Panc1 (cell line): ENCODE results near the gene AANAT. TPM values are rescaled to one million over a fixed set of nuclear protein-coding genes. Genes with fewer than 3 reads are reported as not detected.
A peak's percentile ranks its signal among the peaks of the same experiment; 100 is the strongest.

ENCODE experiments used
- ATAC-seq: fragments of 200-7000 bp; cut with Tn5 transposase; 2 replicates; pipeline ENCODE4 v1.9.1; 2020; ENCODE audit warnings: mild to moderate bottlenecking, moderate library complexity
- BruUV-seq: library from RNA; stranded (reverse); fragments of 400-500 nt; replicated peaks from 2 replicates; lab custom pipeline; 2021; lab: Mats Ljungman, UMichigan
- CTCF ChIA-PET: fragments of 300-600 bp; sonication (Branson Sonifier 250); formaldehyde crosslinking; loops from one replicate; lab custom pipeline; 2022; ENCODE audit warnings: antibody characterized with exemption; lab: Charles Lee
- POLR2A ChIA-PET: fragments of 300-600 bp; sonication (Branson Sonifier 250); formaldehyde crosslinking; loops from one replicate; lab custom pipeline; 2022; ENCODE audit warnings: antibody characterized with exemption; lab: Charles Lee
- DNase-seq: peaks from one replicate; pipeline ENCODE4 v3.0.0-alpha.2; 2010; ENCODE audit warnings: low read depth, low spot score
- H3K27ac ChIP-seq: 2 replicates; pipeline ENCODE4 v1.5.1; 2011; ENCODE audit warnings: mild to moderate bottlenecking, low read length, inconsistent platforms
- H3K27me3 ChIP-seq: fragments of 200-500 bp; sonication (Bioruptor generic); 2 replicates; pipeline ENCODE4 v1.6.0; 2014; ENCODE audit warnings: low read length, inconsistent platforms; ENCODE audit not compliant: control insufficient read depth, insufficient read depth
- H3K36me3 ChIP-seq: fragments of 200-500 bp; sonication (Bioruptor generic); 2 replicates; pipeline ENCODE4 v1.5.1; 2014; ENCODE audit warnings: inconsistent platforms, mild to moderate bottlenecking, low read length, moderate library complexity; ENCODE audit not compliant: control insufficient read depth, insufficient read depth
- H3K4me1 ChIP-seq: 2 replicates; pipeline ENCODE4 v1.5.1; 2011; ENCODE audit warnings: inconsistent platforms, mild to moderate bottlenecking, low read length, moderate library complexity; ENCODE audit not compliant: control insufficient read depth, insufficient read depth
- H3K4me3 ChIP-seq, 2 experiments: 2 replicates each; pipeline ENCODE4 v1.5.1; 2011 to 2012; ENCODE audit warnings: low read depth in 2 of 2, low read length in 2 of 2, mild to moderate bottlenecking in 2 of 2, inconsistent platforms in 1 of 2, moderate library complexity in 1 of 2
- H3K9me3 ChIP-seq: fragments of 200-500 bp; sonication (Bioruptor generic); 2 replicates; pipeline ENCODE4 v1.5.1; 2014; ENCODE audit warnings: low read depth, mild to moderate bottlenecking, inconsistent platforms, low read length, moderate library complexity; ENCODE audit not compliant: control insufficient read depth, insufficient read depth
- CTCF ChIP-seq: fragments of 450-650 bp; IDR thresholded peaks from 2 replicates; pipeline ENCODE4 v1.5.1; 2017; ENCODE audit warnings: mild to moderate bottlenecking
- POLR2AphosphoS5 ChIP-seq: IDR thresholded peaks from 2 replicates; pipeline ENCODE4 v1.6.1; 2012; ENCODE audit warnings: mild to moderate bottlenecking, low read depth, low read length, moderate library complexity
- REST ChIP-seq, 2 experiments: IDR thresholded peaks; 2 replicates each; pipeline ENCODE4 v1.6.1; 2011 to 2012; ENCODE audit warnings: low read depth in 2 of 2, control low read depth in 1 of 2, low read length in 1 of 2, mild to moderate bottlenecking in 1 of 2, moderate library complexity in 1 of 2; ENCODE audit not compliant: insufficient read depth in 1 of 2
- SIN3A ChIP-seq: IDR thresholded peaks from 2 replicates; pipeline ENCODE4 v1.6.1; 2012; ENCODE audit warnings: low read depth, mild to moderate bottlenecking, low read length, moderate library complexity, borderline replicate concordance; ENCODE audit not compliant: insufficient read depth
- TCF7L2 ChIP-seq: IDR thresholded peaks from 2 replicates; pipeline ENCODE4 v1.6.1; 2011; ENCODE audit warnings: mild to moderate bottlenecking, low read depth, low read length, inconsistent platforms
- in situ Hi-C: cut with HindIII; loops from 2 replicates; pipeline ENCODE4 v1.10.0; 2016; ENCODE audit warnings: low sequenced_read_pairs, low pct_unique_long_range_greater_than_20kb
- intact Hi-C: fragments of 100-400 bp; cut with micrococcal nuclease; formaldehyde crosslinking; loops from one replicate; pipeline ENCODE4 v1.10.0; 2022; ENCODE audit not compliant: unreplicated experiment
- total RNA-seq: library from RNA; stranded (reverse); gene quantifications from one replicate; pipeline ENCODE4 v1.2.1, GENCODE V29; 2021; ENCODE audit not compliant: unreplicated experiment

Gene AANAT
- total RNA-seq, 1 experiment from 2014 or later: not detected

GRCh38 chr17:76451506-76451905, 15.9 kb upstream of the AANAT start:
- no peak for TF ChIP-seq SIN3A
- no peak for TF ChIP-seq CTCF
- no peak for TF ChIP-seq POLR2AphosphoS5
- no peak for TF ChIP-seq REST (IDR thresholded peaks at IDR 0.05; ENCODE audit: insufficient read depth in 1 of 2, low read depth in 2 of 2, low read length in 1 of 2)
- no peak for TF ChIP-seq TCF7L2
- intact Hi-C loops: no loop called here
- H3K27ac ChIP-seq: peak overlapping the region; percentile 72
- no TSS peak for BruUV-seq
- peaks cover 37% of the 10 kb centered on the region for H3K4me1 ChIP-seq
- POLR2A ChIA-PET: no interaction called here
- no peaks in the 10 kb centered on the region for H3K9me3 ChIP-seq
- CTCF ChIA-PET: interaction anchor here (0.6 kb wide), 2 partner anchors 74 to 336 kb away, joined by 5 to 6 read pairs; no protein-coding TSS in a partner anchor
- DNase-seq (no peak), ATAC-seq (no peak)
- no peaks in the 10 kb centered on the region for H3K27me3 ChIP-seq
- peak overlapping the region; percentile 80 to 88 for H3K4me3 ChIP-seq
- no peaks in the 10 kb centered on the region; the same call in 1 of the 2 replicates for H3K36me3 ChIP-seq
- in situ Hi-C loops: no loop called here

GRCh38 chr17:76452127-76452659, 15.2 kb upstream of the AANAT start:
- ChIA-PET CTCF (interaction anchor here (0.6 to 2.0 kb wide), 5 partner anchors 27 to 336 kb away, joined by 4 to 11 read pairs (median 6); no protein-coding TSS in a partner anchor), POLR2A (interaction anchor here (0.6 kb wide), 1 partner anchor 279 kb away, joined by 4 read pairs; no protein-coding TSS in a partner anchor)
- intact Hi-C loops: no loop called here

More at GRCh38 chr17:76452127-76452659, 15.2 kb upstream of the AANAT start:
- peak overlapping the region; percentile 80 to 88 for H3K4me3 ChIP-seq
- H3K27ac ChIP-seq: peak overlapping the region; percentile 72
- no peaks in the 10 kb centered on the region; the same call in 1 of the 2 replicates for H3K36me3 ChIP-seq
- TF ChIP-seq SIN3A (no peak), TCF7L2 (no peak), CTCF (no peak), REST (IDR thresholded peaks at IDR 0.05; ENCODE audit: insufficient read depth in 1 of 2, low read depth in 2 of 2, low read length in 1 of 2) (no peak), POLR2AphosphoS5 (no peak)
- H3K9me3 ChIP-seq: no peaks in the 10 kb centered on the region
- peaks cover 30% of the 10 kb centered on the region for H3K4me1 ChIP-seq
- no peaks in the 10 kb centered on the region for H3K27me3 ChIP-seq
- DNase-seq (no peak), ATAC-seq (peak; percentile 74)
- no TSS peak for BruUV-seq
- in situ Hi-C loops: no loop called here
